CD14-positive monocyte (primary cell): ENCODE results near the gene SMARCD1. TPM values are rescaled to one million over a fixed set of nuclear protein-coding genes. Genes with fewer than 3 reads are reported as not detected.

Experiments
- DNase-seq, 3 donors: peaks; one replicate each; pipeline ENCODE4 v3.0.0-alpha.2; 2011 to 2022
- H2AFZ ChIP-seq: 2 replicates; pipeline ENCODE4 v1.6.0; 2012; ENCODE audit warnings: mild to moderate bottlenecking, low read depth, low read length, inconsistent platforms; ENCODE audit not compliant: insufficient read depth, poor library complexity, severe bottlenecking
- H3K27ac ChIP-seq, 2 donors: 1 replicate in 1 of 2; 2 replicates in 1 of 2; pipeline ENCODE4 v1.5.1; 2012 to 2013; ENCODE audit warnings: low read length in 2 of 2, control low read depth in 1 of 2, inconsistent platforms in 1 of 2, low read depth in 1 of 2, mild to moderate bottlenecking in 1 of 2
- H3K27me3 ChIP-seq, 2 donors: one replicate each; pipeline versions ENCODE4 v1.6.0 to v1.6.1; 2011 to 2013; ENCODE audit warnings: low read length in 2 of 2; ENCODE audit not compliant: control insufficient read depth in 2 of 2, insufficient read depth in 2 of 2
- H3K36me3 ChIP-seq, 2 donors: replicated peaks in 1 of 2; 1 replicate in 1 of 2; 2 replicates in 1 of 2; pipeline versions ENCODE4 v1.5.1 to v1.6.1; 2012 to 2013; ENCODE audit warnings: low read length in 2 of 2, control low read depth in 1 of 2, inconsistent platforms in 1 of 2, mild to moderate bottlenecking in 1 of 2; ENCODE audit not compliant: insufficient read depth in 2 of 2, control insufficient read depth in 1 of 2
- H3K4me1 ChIP-seq, 2 donors: 1 replicate in 1 of 2; 2 replicates in 1 of 2; pipeline versions ENCODE4 v1.5.1 to v1.6.1; 2012 to 2013; ENCODE audit warnings: low read length in 2 of 2, control low read depth in 1 of 2, inconsistent platforms in 1 of 2, mild to moderate bottlenecking in 1 of 2, moderate library complexity in 1 of 2; ENCODE audit not compliant: insufficient read depth in 2 of 2, control insufficient read depth in 1 of 2
- H3K4me2 ChIP-seq: replicated peaks from 2 replicates; pipeline ENCODE3; 2012; ENCODE audit warnings: low read length, moderate library complexity, mild to moderate bottlenecking; ENCODE audit not compliant: poor library complexity, severe bottlenecking; ENCODE audit errors: extremely low read depth
- H3K4me3 ChIP-seq, 3 experiments: fragments of 200-600 bp in 1 of 3; sonication (generic) in 1 of 3; replicated peaks in 1 of 3; 1 replicate in 2 of 3; 2 replicates in 1 of 3; pipeline ENCODE4 v1.5.1; 2011 to 2013; ENCODE audit warnings: low read length in 3 of 3, mild to moderate bottlenecking in 3 of 3, control low read depth in 2 of 3, low read depth in 2 of 3, inconsistent platforms in 1 of 3, moderate library complexity in 1 of 3
- H3K79me2 ChIP-seq: 2 replicates; pipeline ENCODE4 v1.6.0; 2012; ENCODE audit warnings: mild to moderate bottlenecking, control low read depth, inconsistent platforms, low read length, moderate library complexity; ENCODE audit not compliant: insufficient read depth
- H3K9ac ChIP-seq: 2 replicates; pipeline ENCODE4 v1.6.0; 2017; ENCODE audit warnings: low read length, mild to moderate bottlenecking; ENCODE audit not compliant: insufficient read depth, poor library complexity, severe bottlenecking
- H3K9me3 ChIP-seq, 2 donors: replicated peaks in 1 of 2; 1 replicate in 1 of 2; 2 replicates in 1 of 2; pipeline versions ENCODE4 v1.5.1 to v1.6.1; 2012 to 2013; ENCODE audit warnings: low read length in 2 of 2, control low read depth in 1 of 2; ENCODE audit not compliant: control insufficient read depth in 1 of 2, insufficient read depth in 1 of 2
- H4K20me1 ChIP-seq: 2 replicates; pipeline ENCODE4 v1.6.0; 2012; ENCODE audit warnings: mild to moderate bottlenecking, low read length, control low read depth, moderate library complexity; ENCODE audit not compliant: insufficient read depth
- H3K27ac Mint-ChIP-seq, 7 donors: one replicate each; pipeline ENCODE4 v1.8.0; 2020; ENCODE audit warnings: mild to moderate bottlenecking in 7 of 7, mixed read lengths in 7 of 7, moderate library complexity in 6 of 7, inconsistent platforms in 2 of 7
- H3K27me3 Mint-ChIP-seq, 3 donors: one replicate each; pipeline ENCODE4 v1.8.0; 2021 to 2022; ENCODE audit warnings: low read depth in 3 of 3, mild to moderate bottlenecking in 3 of 3, mixed read lengths in 3 of 3, moderate library complexity in 3 of 3, inconsistent platforms in 1 of 3
- H3K36me3 Mint-ChIP-seq, 2 donors: one replicate each; pipeline ENCODE4 v1.8.0; 2020; ENCODE audit warnings: mixed read lengths in 2 of 2, inconsistent platforms in 1 of 2, mild to moderate bottlenecking in 1 of 2
- H3K4me1 Mint-ChIP-seq: one replicate; pipeline ENCODE4 v1.8.0; 2020; ENCODE audit warnings: mild to moderate bottlenecking, mixed read lengths
- H3K4me3 Mint-ChIP-seq, 2 donors: one replicate each; pipeline ENCODE4 v1.8.0; 2020; ENCODE audit warnings: mild to moderate bottlenecking in 2 of 2, mixed read lengths in 2 of 2, moderate library complexity in 1 of 2
- H3K9me3 Mint-ChIP-seq, 7 donors: one replicate each; pipeline ENCODE4 v1.8.0; 2020 to 2022; ENCODE audit warnings: mixed read lengths in 7 of 7, mild to moderate bottlenecking in 6 of 7, moderate library complexity in 6 of 7, inconsistent platforms in 2 of 7
- WGBS: methylation state at CpG from one replicate; pipeline ENCODE4 v1.1.5; 2013; ENCODE audit warnings: missing lambda C conversion rate; ENCODE audit not compliant: insufficient coverage; 5-methylcytosine and 5-hydroxymethylcytosine counted together
- intact Hi-C, 2 donors: fragments of 100-400 bp; cut with micrococcal nuclease; formaldehyde crosslinking; loops; one replicate each; pipeline versions ENCODE4 v1.15.0 to v1.15.1; 2023
- polyA plus RNA-seq, 3 donors: library from polyadenylated mRNA; depleted of rRNA in 1 of 3; unstranded in 2 of 3; stranded (reverse) in 1 of 3; fragments of 300-500 nt in 2 of 3; fragments of >200 nt in 1 of 3; fragmentation: Illumina TruSeq in 2 of 3; gene quantifications; 1 replicate in 2 of 3; 2 replicates in 1 of 3; pipeline ENCODE4 v1.2.3, GENCODE V29; 2012 to 2021
- TF ChIP-seq, protein P1 (sequence below): fragments of 200-600 bp; IDR thresholded peaks from one replicate; pipeline ENCODE4 v1.8.0; 2022; ENCODE audit warnings: antibody characterized with exemption, mild to moderate bottlenecking

SMARCD1 gene
- polyA plus RNA-seq, 3 donors, result 3.7 to 41.9 (median 7.8) TPM

DNA sequence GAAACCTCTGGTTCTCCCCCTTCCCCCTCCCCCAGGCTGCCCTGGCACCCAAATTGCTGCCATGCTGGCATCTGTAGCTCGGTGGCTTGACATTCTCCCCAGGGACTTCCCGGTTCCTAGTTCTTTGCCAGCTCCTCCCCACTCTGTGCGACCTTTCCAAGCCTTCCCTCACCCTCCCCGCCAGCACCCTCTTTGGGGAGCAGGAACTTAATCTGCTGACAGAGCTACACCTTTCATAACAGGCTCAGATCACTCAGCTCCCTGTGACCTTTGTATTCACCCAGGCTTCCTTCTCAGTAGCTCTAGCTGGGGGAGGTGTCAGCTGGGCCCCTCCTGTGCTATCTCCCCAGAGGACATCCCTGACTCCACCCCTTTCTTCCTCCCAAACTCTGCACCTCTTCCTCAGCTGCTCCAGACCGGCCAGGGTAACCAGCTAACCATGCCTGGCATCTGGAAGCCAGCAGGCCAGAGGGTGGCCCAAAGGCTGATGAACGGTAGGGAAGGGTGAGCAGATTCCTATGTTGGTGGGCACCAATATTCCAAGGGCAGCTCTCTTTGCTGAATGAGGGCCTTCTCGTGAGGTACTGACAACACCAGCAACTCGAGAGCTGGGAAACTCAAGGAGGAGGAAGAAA, 25.1 kb downstream of the SMARCD1 start:
- Mint-ChIP-seq H3K9me3 (no peaks in the 10 kb centered on the region), H3K36me3 (peaks cover 4 to 10% of the 10 kb centered on the region in 2 donors), H3K27me3 (peaks cover 2 to 7% (median 5%) of the 10 kb centered on the region in 3 donors), H3K4me3 (peak overlapping the region in 1 of 2 donors; percentile 56), H3K4me1 (peaks cover 24% of the 10 kb centered on the region), H3K27ac (peak overlapping the region in 3 of 7 donors; percentile 21 to 53 (median 44))
- Histone ChIP-seq H3K9ac (no peak overlapping the region), H3K9me3 (no peaks in the 10 kb centered on the region), H2AFZ (peak overlapping the region; percentile 75), H3K27ac (no peak overlapping the region), H3K4me1 (peaks cover 16 to 23% of the 10 kb centered on the region in 2 donors), H4K20me1 (peaks cover 12% of the 10 kb centered on the region), H3K79me2 (peaks cover 27% of the 10 kb centered on the region), H3K36me3 (no peaks in the 10 kb centered on the region), H3K27me3 (no peaks in the 10 kb centered on the region), H3K4me2 (no peak overlapping the region), H3K4me3 (no peak overlapping the region)
- 97% methylated on average over 4 of the region's 8 CpGs for WGBS
- intact Hi-C loops, result loop anchor here in 1 of 2 donors (5.0 kb wide), 1 partner anchor 57 kb away; the partner anchor contains the start of gene CERS5
- DNase-seq, result no peak
- TF ChIP-seq, protein P1, sequence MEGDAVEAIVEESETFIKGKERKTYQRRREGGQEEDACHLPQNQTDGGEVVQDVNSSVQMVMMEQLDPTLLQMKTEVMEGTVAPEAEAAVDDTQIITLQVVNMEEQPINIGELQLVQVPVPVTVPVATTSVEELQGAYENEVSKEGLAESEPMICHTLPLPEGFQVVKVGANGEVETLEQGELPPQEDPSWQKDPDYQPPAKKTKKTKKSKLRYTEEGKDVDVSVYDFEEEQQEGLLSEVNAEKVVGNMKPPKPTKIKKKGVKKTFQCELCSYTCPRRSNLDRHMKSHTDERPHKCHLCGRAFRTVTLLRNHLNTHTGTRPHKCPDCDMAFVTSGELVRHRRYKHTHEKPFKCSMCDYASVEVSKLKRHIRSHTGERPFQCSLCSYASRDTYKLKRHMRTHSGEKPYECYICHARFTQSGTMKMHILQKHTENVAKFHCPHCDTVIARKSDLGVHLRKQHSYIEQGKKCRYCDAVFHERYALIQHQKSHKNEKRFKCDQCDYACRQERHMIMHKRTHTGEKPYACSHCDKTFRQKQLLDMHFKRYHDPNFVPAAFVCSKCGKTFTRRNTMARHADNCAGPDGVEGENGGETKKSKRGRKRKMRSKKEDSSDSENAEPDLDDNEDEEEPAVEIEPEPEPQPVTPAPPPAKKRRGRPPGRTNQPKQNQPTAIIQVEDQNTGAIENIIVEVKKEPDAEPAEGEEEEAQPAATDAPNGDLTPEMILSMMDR, result no peak

DNA sequence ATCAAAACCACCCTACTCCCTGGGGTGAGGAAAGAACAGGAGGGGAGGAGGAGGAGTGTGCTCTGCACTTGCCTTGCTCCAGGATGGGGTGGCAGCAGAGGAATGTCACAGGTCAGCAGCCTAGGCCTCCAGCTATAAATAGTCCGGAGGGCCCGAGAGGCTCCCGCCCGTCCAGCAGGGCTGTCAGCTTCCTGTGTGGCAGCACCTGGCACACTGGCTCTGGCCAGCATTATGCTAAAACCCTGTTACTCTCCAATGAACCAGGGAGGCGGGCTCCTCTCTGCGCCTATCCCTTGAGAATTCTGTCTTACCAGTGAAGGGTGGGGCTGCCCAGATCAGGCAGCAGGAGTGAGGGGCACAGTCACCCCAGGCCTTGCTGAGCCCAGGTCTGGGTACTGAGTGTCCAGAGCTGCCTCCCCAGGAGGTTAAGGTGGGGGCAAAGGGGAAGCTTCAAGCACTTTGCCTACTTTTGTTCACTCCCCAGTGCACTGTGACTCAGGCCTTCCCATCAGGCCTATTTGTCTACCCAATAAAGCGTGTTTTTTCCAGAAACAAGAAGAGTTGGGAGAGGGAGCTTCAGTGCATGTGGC, 25.7 kb downstream of the SMARCD1 start:
- peaks cover 4% of the 10 kb centered on the region in 2 donors for H3K36me3 ChIP-seq
- H3K27me3 Mint-ChIP-seq, result peaks cover 1 to 7% (median 2%) of the 10 kb centered on the region in 3 donors
- no peaks in the 10 kb centered on the region for H3K9me3 ChIP-seq
- peaks cover 9 to 16% of the 10 kb centered on the region in 2 donors for H3K36me3 Mint-ChIP-seq
- peak overlapping the region in 1 of 3 experiments; percentile 56 for H3K4me3 ChIP-seq
- H3K4me2 ChIP-seq, result peak overlapping the region; percentile 69
- intact Hi-C loops, result loop anchor here in 1 of 2 donors (5.0 kb wide), 1 partner anchor 56 kb away; the partner anchor contains the start of gene CERS5
- TF ChIP-seq, protein P1, result no peak
- peak overlapping the region; percentile 69 to 87 for H3K4me3 Mint-ChIP-seq
- H3K4me1 ChIP-seq, result peaks cover 16 to 23% of the 10 kb centered on the region in 2 donors
- H3K27me3 ChIP-seq, result no peaks in the 10 kb centered on the region
- peak overlapping the region; percentile 75 for H2AFZ ChIP-seq
- H3K27ac Mint-ChIP-seq, result peak overlapping the region in 3 of 7 donors; percentile 44 to 85 (median 84)
- no peaks in the 10 kb centered on the region for H3K9me3 Mint-ChIP-seq
- H3K79me2 ChIP-seq, result peaks cover 33% of the 10 kb centered on the region
- DNase-seq, result peak in 1 of 3 donors; percentile 20
- peaks cover 17% of the 10 kb centered on the region for H4K20me1 ChIP-seq
- 51% methylated on average over 6 of the region's 7 CpGs for WGBS
- H3K9ac ChIP-seq, result no peak overlapping the region
- H3K4me1 Mint-ChIP-seq, result peaks cover 24% of the 10 kb centered on the region
- H3K27ac ChIP-seq, result no peak overlapping the region
